ENCODE results near the gene UBTF. TPM values are rescaled to one million over a fixed set of nuclear protein-coding genes. Genes with fewer than 3 reads are reported as not detected.

The UBTF gene, protein sequence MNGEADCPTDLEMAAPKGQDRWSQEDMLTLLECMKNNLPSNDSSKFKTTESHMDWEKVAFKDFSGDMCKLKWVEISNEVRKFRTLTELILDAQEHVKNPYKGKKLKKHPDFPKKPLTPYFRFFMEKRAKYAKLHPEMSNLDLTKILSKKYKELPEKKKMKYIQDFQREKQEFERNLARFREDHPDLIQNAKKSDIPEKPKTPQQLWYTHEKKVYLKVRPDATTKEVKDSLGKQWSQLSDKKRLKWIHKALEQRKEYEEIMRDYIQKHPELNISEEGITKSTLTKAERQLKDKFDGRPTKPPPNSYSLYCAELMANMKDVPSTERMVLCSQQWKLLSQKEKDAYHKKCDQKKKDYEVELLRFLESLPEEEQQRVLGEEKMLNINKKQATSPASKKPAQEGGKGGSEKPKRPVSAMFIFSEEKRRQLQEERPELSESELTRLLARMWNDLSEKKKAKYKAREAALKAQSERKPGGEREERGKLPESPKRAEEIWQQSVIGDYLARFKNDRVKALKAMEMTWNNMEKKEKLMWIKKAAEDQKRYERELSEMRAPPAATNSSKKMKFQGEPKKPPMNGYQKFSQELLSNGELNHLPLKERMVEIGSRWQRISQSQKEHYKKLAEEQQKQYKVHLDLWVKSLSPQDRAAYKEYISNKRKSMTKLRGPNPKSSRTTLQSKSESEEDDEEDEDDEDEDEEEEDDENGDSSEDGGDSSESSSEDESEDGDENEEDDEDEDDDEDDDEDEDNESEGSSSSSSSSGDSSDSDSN
- total RNA-seq (2014; rRNA removed; shearing (Covaris generic); ENCODE audit: low replicate concordance), result 51.2 and 64.2 TPM in 2 replicates

DNA sequence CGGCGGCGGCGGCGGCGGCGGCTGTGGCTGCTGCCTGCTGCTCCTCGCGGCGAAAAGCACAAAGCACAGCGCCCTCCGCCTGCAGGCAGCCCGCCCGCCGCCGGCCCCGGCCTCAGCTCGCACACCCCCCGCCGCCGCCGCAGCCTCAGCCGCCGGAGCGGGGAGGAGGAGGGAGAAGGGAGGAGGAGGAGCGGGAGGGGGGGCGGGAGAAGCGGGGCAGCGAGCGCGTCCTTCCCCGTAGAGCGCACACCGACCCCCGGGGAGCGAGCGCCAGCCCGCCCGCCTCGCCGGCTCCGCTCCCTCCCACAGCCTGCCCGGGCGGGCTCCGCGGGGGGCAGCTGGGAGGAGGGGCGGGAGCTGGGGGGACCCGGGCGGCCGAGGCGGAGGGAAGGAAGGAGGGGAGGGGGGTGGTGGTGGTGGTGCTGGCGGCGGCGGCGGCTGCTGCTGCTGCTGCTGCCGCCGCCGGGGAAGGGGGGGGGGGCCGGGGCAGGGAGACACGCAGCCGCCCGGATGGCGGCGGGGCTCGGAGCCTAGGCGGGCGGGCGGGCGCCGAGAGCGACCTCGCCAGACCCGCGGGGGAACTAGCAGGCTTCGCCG is at the start of gene UBTF:
UBTF (minus strand) TSS at position 60 of the 597 bp plus-strand sequence. CDS start 1,446 bp downstream, outside the sequence.
- Histone ChIP-seq H3K27me3 (no peaks in the 10 kb centered on the region), H3K9me3 (no peaks in the 10 kb centered on the region), H3K36me3 (peaks cover 35% of the 10 kb centered on the region), H3K4me3 (peak within 1 kb of the TSS; percentile 90)
- peak; percentile 90 for DNase-seq

DNA sequence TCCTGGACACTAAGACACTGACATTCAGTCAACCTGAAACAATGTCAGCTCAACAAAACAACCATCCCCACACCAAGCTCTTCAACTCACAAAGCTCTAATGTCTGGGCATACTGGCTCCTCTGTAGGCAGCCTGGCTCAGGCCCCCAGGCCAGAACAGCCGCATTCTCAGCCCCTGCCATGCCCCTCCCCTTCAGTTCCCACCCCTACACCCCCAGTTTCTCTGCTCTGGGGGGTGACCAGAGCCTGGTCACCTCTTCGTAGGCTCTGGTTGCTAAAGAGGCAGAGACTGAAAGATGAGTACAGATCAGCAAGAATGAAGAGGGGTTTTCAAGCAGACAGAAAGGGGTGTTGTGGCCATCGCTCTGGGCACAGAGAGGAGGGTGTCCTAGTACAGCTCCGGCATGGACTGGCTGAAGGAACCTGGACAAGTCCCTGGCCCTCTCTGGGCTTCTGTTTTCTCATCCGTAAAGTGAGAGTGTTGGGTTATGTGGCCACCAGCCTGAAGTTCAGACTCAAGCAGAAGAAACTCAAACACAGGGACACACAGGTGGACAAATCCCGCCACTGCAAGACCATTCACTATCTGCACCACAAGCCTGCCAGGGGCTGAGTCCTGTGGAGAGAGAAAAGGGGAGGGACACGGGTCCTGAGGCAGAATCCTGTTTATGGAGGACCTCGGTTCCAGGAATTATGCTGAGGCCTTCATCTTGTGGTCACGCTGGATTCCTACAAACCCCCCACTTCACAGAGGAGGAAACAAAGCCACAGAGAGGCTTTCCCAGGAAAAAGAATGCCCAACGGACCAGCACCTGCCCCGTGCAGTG is 49.4 kb upstream of the UBTF start:
- Histone ChIP-seq H3K4me3 (no peak overlapping the region), H3K27me3 (no peaks in the 10 kb centered on the region), H3K36me3 (no peaks in the 10 kb centered on the region), H3K9me3 (no peaks in the 10 kb centered on the region)
- no peak for DNase-seq

DNA sequence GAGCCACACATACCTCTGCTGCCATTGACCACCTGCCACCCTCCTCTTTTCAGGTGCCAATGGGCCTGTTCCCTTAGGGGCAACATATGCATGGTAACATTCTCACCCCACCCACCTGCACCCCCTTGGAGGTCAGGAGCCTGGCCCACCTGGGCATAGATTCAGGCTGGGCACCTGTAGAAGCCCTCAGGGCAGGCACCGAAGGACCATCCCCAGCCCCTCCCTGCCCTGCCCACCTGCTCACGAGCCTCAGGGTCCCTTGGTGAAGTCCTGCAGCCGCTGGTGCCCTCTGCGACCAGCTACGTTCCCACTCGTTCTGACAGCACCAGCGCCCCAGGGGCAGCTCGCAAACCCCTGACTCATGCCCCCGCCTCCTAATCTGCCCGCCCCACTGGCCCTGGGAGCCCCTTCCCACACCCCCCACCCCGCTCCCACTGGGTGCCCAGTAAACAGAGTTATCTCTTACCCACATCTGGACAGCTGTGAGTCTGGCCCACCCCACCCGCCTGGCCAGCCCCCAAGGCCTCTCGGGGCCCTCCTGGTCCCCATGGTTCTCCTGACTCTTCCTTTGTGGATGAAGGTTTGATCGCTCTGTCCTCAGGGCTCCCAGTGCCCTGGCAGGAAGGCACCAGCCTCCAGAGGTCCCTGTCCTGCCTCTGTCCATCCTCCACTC is 48.5 kb upstream of the UBTF start, which contains the start of gene SLC4A1:
SLC4A1 (minus strand) TSS at position 318 of the 673 bp plus-strand sequence. CDS start 5,269 bp downstream, outside the sequence.
- H3K27me3 ChIP-seq, result no peaks in the 10 kb centered on the region
- DNase-seq, result no peak
- H3K4me3 ChIP-seq, result no peak within 1 kb of the TSS
- H3K9me3 ChIP-seq, result no peaks in the 10 kb centered on the region
- H3K36me3 ChIP-seq, result no peaks in the 10 kb centered on the region

DNA sequence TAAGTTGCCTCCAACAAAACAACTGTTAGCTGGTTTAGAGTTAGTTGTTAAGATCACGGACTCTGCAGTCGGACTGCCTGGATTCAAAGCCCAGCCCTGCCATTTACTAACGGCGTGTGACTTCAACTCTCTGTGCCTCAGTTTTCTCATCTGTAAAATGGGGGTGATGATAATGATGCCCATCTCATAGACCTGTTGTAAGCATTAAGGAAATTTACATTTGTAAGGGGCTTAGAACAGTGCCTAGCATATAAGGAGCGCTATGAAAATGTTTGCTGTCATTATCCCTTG is 47.6 kb upstream of the UBTF start:
- H3K27me3 ChIP-seq, result no peaks in the 10 kb centered on the region
- no peaks in the 10 kb centered on the region for H3K9me3 ChIP-seq
- no peak overlapping the region for H3K4me3 ChIP-seq
- no peak for DNase-seq
- no peaks in the 10 kb centered on the region for H3K36me3 ChIP-seq

DNA sequence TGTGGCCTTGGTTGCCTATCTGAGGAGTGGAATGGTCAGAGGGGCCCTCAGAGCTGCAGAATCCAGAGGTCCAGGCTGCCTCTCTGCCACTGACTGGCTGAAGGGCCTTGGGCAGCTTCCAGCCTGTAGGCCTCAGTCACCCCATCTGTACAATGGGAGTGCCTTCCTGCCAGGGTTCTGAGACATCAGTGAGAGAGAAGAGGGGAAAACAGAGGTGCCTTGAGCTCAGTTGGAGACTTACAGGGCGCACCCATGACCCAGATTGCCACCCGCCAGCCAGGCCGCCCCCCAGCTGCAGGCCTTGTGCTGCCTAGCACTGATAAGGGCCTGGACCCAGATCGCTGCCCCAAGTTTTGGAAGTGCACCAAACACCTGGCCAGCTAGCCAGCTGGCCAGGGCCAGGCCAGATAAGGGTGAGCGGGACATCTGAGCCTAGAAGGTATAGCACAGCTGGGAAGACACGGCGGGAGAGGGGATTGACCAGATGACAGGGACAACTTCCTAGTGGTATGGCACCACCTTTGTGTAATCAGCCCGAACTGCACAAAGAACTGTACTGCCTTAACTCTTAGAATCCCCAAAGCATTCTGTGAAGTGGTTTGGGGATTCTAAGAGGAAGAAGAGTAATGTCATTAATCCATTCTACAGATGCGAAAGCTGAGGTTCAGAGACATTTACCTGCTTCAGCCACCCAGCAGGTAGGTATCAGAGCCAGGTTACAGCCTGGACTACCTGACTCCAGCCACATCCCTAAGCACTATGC is 47.1 kb upstream of the UBTF start:
- Histone ChIP-seq H3K4me3 (no peak overlapping the region), H3K36me3 (no peaks in the 10 kb centered on the region), H3K27me3 (no peaks in the 10 kb centered on the region), H3K9me3 (no peaks in the 10 kb centered on the region)
- DNase-seq, result no peak

DNA sequence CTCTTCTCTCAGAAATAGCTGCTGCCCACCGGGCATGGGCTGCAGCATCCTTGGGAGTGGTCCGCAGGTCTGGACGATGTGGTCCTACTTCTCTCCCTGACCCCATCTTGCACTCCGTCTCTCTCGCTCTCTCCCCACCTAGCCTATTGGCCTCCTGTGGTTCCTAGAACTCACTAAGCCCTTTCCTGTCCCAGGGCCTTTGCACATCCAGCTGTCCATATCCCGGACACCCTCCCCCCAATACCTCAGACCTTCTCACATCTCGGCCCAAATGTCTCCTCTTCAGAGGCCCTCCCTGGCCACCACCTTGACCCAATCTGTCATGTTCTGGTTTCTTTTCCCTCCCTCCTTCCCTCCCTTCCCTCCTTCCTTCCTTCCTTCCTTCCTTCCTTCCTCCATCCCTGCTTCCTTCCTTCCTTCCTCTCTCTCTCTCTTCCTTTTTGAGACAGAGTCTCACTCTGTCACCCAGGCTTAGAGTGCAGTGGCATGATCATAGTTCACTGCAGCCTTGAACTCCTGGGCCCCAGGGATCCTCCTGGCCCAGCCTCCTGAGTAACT is 43.9 kb upstream of the UBTF start:
- H3K9me3 ChIP-seq, result no peaks in the 10 kb centered on the region
- H3K27me3 ChIP-seq, result no peaks in the 10 kb centered on the region
- no peak for DNase-seq
- H3K36me3 ChIP-seq, result no peaks in the 10 kb centered on the region
- H3K4me3 ChIP-seq, result no peak overlapping the region

DNA sequence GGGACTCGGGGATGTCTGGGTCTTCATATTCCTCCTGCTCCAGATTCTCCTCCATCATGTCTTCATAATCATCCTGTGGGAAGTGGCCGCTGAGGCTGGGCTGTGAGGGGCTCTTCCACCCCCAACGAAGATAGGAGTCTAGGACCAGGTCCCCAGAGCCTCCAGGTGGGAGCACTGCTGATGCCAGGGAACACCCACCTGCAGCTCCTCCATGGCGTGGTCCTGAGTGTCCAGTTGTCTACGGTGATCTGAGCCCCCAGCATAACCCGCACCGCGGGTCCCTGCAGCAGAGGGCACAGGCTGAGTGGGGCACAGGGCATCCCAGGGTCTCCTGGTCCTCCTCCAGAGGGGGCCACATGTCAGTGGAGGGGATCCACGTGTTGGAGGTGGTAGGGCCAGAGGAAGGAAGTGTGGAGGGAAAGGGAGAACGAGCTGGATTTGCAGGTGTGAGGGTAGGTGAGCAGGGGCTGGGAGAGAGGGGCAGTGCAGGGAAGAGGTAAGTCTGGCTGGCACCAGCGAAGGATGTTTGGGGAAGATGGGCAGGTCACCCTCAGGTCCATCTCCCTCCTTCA is 43.3 kb upstream of the UBTF start:
- Histone ChIP-seq H3K27me3 (no peaks in the 10 kb centered on the region), H3K9me3 (no peaks in the 10 kb centered on the region), H3K4me3 (no peak overlapping the region), H3K36me3 (no peaks in the 10 kb centered on the region)
- DNase-seq, result no peak

DNA sequence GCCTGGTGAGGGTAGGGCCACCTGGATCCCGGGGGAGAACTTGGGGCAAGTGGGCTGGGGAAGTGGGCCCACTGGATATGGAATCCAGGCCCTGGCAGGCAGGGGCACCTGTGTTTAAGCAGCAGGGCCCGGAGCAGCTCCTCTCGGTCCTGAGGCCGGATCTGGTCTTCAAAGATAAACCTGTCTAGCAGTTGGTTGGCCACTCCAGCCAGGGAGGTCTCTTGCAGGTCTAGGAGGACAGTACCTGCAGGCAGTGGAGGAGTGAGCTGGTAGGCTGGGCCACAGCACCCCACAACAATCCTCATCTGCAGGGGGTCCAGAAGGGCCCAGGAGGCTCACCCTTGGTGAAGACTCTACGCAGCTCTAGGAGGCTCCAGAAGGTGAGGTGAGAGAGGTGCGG is 40.8 kb upstream of the UBTF start:
- Histone ChIP-seq H3K36me3 (no peaks in the 10 kb centered on the region), H3K27me3 (peaks cover 6% of the 10 kb centered on the region), H3K9me3 (no peaks in the 10 kb centered on the region), H3K4me3 (no peak overlapping the region)
- DNase-seq, result no peak

DNA sequence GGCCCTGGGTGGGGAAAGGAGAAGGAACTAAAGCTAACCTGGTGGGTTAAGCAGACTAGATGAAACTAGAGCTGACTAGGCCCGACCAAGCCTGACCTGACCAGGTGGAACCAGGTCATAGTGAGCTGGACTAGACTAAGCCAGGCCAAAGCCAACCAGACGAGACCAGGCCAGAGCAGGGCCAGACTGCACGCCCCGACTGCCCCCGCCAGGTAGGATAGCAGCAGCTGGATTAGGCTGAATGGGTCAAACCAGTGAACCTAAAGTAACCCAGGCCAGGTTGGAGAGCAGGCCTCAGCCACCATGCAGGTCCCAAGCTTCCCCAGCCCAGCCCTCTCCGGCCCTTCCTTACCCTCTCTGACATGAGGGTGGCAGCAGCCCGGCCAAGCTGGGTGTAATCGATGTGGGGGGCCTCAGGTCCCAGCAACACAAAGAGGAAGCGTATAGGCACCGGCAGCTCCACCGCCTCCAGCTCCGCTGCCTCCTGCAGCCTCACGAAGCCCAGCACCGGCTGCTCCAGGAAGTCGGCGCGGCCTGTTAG is 39.4 kb upstream of the UBTF start:
- Histone ChIP-seq H3K36me3 (no peaks in the 10 kb centered on the region), H3K9me3 (no peaks in the 10 kb centered on the region), H3K27me3 (peaks cover 18% of the 10 kb centered on the region), H3K4me3 (no peak overlapping the region)
- DNase-seq, result no peak

DNA sequence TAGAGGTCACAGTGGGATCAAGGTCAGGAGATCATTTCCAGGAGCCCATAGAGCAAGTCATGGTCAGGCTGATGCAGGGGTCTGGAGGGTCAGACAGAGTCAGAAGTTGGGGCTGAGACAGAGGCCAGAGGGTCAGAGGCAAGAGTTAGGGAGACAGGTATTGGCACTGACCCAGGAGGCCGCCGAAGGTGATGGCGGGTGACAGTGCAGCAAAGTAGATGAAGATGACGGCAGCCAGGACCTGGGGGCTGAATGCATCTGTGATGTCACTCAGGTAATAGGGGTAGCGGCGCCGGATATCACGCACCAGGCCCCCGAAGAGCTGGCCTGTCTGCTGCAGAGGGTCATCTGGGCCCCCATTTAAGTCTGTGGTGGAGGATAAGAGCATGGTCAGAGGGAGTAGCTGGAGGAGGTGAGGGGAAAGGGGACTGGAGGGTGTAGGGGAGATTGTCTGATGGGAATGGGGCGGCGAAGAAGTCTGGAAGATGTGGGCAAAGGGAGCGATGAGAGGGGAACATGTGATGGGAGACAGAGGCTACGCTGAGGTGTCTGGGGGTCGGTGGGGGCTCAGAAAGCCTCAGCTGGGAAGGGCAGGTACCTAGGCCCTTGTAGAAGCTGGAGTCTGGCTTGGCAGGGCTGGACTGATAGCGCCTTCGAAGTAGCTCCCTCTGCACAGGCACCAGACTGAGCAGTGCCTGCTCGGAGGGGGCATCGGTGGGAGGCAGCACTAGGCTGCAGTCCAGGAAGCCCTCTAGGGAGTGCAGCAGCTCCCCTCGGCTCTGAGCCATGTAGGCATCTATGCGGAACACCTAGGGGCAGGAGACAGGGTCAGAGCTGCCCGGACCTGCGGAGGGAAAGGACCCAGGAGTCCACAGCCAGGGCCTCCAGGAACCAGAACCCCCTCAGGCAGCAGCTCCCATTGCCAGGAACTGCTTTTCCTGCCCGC is 38.6 kb upstream of the UBTF start:
- peaks cover 18% of the 10 kb centered on the region for H3K27me3 ChIP-seq
- H3K4me3 ChIP-seq, result no peak overlapping the region
- no peaks in the 10 kb centered on the region for H3K36me3 ChIP-seq
- no peaks in the 10 kb centered on the region for H3K9me3 ChIP-seq
- DNase-seq, result no peak

DNA sequence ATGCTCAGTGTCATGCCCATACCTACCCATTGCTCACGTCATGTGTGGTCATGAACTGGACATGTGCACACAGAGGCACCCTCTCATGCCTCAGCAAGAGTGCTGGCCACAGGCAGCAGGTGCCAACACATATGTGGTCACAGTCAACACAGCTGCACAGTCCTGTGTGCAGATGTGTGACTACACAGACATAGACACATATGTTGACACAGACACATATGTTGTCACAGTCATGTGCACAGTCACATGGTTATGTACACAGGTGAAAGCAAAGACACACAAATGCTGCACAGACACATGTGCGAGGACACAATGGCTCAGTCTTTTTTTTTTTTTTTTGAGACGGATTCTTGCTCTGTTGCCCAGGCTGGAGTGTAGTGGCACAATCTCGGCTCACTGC is 37.2 kb upstream of the UBTF start:
- Histone ChIP-seq H3K27me3 (peaks cover 18% of the 10 kb centered on the region), H3K9me3 (no peaks in the 10 kb centered on the region), H3K36me3 (no peaks in the 10 kb centered on the region), H3K4me3 (no peak overlapping the region)
- no peak for DNase-seq

DNA sequence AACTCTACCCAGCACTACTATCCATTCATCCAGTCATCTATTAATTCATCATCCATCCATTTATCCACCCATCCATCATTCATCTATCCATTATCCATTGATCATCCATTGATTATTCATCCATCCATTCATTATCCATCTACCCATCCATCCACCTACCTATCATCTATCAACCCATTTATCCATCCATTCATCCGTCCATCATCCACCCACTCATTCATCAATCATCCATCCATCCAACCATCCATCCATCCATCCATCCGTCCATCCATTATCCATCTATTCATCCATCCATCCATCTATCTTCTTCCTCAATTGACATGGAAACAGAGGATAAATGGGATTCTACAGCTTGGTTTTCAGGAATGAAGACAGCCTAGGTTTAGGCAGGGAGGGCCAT is 36.4 kb upstream of the UBTF start:
- H3K4me3 ChIP-seq, result no peak overlapping the region
- H3K36me3 ChIP-seq, result no peaks in the 10 kb centered on the region
- DNase-seq, result no peak
- H3K27me3 ChIP-seq, result peaks cover 18% of the 10 kb centered on the region
- H3K9me3 ChIP-seq, result no peaks in the 10 kb centered on the region

DNA sequence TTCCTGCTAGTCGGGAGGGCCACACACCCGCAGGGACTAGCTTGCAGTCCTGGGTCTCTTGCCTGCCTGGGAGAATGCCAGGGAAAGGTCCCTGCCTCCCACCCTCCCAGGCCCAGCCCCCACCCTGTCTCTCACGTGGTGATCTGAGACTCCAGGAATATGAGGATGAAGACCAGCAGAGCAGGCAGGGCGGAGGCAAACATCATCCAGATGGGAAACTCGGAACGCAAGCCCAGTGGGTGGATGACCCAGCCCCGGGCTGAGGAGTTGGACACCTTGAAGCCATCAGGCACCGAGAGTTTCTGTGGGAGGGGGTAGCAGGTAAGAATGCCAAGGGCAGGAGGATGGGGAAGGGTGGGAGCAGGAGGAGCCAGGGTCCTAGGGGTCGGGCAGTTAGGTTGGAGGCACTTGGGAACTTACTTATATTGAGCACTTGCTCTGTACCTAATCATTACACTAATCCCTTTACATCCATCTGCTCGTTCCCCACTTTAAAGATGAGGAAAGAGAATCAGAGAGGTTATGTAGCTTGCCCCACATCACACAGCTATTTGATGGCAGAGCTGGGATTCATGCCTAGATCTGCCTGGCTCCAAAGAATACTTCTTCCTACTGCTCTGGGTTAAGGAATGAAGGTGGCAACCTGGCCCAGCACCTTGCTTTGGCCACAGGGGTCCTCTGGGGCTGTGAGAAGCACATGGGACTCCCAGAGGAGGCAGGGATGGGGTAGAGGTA is 35.1 kb upstream of the UBTF start:
- DNase-seq, result no peak

More for the DNA sequence above, 35.1 kb upstream of the UBTF start:
- Histone ChIP-seq H3K9me3 (no peaks in the 10 kb centered on the region), H3K27me3 (peaks cover 18% of the 10 kb centered on the region), H3K36me3 (no peaks in the 10 kb centered on the region), H3K4me3 (no peak overlapping the region)

Data from MG63 (cell line).